GM10248 (cell line): ENCODE data around the gene SH3PXD2A.

Experiments
- CTCF ChIA-PET: fragments of 300-600 bp; sonication (Branson Sonifier 250); formaldehyde crosslinking; extraction: SDS; loops from one replicate; lab custom pipeline; 2021; ENCODE audit warnings: antibody characterized with exemption; lab: Yijun Ruan, JAX
- POLR2A ChIA-PET: fragments of 350-650 bp; sonication (Branson Sonifier 250); formaldehyde crosslinking; extraction: SDS; loops from one replicate; lab custom pipeline; 2020; ENCODE audit warnings: antibody characterized with exemption; lab: Yijun Ruan, JAX
- DNase-seq: peaks from one replicate; pipeline ENCODE4 v3.0.0; 2012; ENCODE audit errors: extremely low spot score
- TF ChIP-seq, protein P1 (sequence below): IDR thresholded peaks from 2 replicates; pipeline ENCODE4 v1.5.1; 2012; ENCODE audit warnings: mild to moderate bottlenecking, low read depth; ENCODE audit errors: extremely low read depth, missing control alignments, control extremely low read depth

SH3PXD2A gene

DNA sequence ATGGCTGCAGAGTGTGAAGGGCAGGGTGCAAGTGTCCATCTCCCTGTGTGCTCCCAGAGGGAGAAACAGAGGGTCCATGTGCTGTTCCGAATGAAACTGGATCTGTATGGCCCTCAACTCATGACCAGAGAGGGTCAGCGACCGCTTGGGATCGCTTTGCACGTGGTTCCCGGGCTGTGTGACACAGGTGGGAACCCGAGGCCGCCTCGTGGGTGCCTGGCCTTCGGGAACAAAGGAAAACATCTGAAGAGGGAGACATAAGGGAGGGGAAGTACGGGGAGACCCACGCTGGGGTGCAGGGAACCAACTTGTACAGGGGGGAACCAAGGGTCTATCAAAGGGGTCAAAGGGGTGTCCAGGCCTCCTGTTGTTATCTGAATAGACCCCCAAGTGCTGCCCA, 57.5 kb downstream of the SH3PXD2A start:
- CTCF ChIA-PET = interaction anchor here (1.1 to 2.2 kb wide), 3 partner anchors 9 to 61 kb away, joined by 3 to 6 read pairs (median 5); no protein-coding TSS in a partner anchor

DNA sequence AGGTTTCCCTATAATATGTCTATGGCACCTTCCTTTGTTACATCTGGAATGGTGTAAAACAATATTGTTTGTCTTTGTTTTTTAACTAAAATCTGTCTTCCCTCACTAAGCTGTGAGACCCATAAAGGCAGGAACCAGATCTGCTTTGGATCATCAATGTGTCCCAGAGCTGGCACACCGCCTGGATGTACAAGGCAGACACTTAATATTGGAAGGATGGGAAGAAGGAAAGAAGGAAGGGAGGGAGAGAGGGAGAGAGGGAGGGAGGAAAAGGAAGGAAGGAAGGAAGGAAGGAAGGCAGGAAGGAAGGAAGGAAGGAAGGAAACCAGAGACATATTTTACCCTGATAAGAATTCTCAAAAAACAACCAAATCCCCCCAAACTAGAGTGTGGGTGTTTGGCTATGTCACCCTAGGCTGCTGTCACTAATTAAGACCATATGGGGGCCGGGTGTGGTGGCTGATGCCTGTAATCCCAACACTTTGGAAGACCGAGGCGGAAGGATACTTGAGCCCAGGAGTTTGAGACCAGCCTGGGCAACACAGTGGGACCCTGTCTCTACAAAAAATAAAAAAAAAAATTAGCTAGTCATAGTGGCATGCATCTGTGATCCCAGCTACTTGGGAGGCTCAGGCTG, 59.6 kb downstream of the SH3PXD2A start:
- ChIA-PET POLR2A (no interaction called here), CTCF (interaction anchor here (1.0 kb wide), 1 partner anchor 27 kb away, joined by 3 read pairs; no protein-coding TSS in a partner anchor)
- no peak for DNase-seq
- TF ChIP-seq, protein P1, sequence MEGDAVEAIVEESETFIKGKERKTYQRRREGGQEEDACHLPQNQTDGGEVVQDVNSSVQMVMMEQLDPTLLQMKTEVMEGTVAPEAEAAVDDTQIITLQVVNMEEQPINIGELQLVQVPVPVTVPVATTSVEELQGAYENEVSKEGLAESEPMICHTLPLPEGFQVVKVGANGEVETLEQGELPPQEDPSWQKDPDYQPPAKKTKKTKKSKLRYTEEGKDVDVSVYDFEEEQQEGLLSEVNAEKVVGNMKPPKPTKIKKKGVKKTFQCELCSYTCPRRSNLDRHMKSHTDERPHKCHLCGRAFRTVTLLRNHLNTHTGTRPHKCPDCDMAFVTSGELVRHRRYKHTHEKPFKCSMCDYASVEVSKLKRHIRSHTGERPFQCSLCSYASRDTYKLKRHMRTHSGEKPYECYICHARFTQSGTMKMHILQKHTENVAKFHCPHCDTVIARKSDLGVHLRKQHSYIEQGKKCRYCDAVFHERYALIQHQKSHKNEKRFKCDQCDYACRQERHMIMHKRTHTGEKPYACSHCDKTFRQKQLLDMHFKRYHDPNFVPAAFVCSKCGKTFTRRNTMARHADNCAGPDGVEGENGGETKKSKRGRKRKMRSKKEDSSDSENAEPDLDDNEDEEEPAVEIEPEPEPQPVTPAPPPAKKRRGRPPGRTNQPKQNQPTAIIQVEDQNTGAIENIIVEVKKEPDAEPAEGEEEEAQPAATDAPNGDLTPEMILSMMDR = no peak

More for the DNA sequence above, 57.5 kb downstream of the SH3PXD2A start:
- POLR2A ChIA-PET = no interaction called here
- no peak for DNase-seq
- TF ChIP-seq, protein P1 = no peak

DNA sequence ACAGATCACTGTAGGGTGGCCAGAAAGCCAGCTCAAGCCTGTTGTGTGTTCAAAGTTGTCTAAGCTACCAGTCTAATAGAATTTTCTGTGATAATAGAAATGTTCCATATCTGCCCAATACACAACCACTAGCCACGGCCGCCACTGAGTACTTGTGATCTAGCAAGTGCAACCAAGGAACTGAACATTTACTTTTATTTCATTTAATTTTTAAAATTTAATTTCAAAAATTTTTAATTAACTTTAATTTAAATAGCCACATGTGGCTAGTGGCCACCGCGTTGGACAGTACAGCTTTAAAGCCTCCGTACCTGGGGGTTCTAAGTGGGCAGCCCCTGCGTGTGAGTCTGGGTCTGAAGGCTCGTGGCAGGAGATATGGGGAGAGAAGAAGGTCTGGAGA, 60.4 kb downstream of the SH3PXD2A start:
- no peak for DNase-seq
- CTCF ChIA-PET = interaction anchor here (1.0 to 1.2 kb wide), 2 partner anchors 26 to 38 kb away, joined by 3 read pairs; no protein-coding TSS in a partner anchor
- TF ChIP-seq, protein P1 = no peak
- POLR2A ChIA-PET = no interaction called here

DNA sequence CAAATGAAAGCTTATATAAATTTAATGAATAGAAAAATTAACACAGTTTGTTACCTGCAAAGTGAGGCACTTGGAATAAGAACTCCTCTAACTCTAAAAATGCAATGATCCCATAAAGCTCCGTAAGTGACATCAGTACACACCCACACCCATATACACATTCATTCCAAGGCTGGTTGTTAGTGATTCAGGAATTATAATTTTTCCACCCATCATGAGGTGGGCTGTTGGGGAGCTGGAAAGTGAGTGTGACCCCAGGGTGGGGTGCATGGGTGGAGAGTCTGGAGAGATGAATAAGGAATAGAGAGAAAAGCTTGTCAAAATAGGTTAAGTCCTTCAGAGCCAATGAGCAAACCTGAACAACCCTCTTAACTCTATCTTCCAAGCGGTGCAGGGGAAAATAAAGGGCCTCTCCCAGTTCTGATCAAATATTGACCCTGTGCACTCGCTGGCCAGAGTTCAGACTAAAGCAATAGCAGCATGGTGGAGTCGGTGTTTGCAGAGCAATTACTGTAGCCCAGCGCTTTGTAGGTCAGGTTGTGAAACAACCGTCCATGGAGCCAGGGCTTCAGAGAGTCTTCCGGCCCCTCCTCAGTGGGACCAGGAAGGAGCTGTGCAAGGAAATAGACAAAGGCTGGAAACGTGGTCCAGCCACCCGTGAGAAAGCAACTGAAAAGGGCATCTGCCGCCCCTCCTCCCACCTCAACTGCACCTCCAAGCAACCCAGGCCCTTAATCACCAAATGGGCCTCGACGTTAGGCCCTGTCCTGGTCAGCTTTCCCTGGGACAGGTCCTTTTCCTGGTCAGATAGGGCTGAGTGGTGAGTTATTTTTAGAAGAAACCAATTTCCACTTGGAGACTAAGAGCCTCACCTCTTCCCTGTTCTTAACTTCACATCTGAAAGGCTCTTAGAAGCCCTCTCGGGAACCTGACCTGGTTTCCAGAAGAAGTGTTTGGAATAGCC, 61.2 kb downstream of the SH3PXD2A start:
- CTCF ChIA-PET = interaction anchor here (1.0 to 2.1 kb wide), 4 partner anchors 13 to 39 kb away, joined by 3 to 5 read pairs (median 3); no protein-coding TSS in a partner anchor
- TF ChIP-seq, protein P1 = no peak
- POLR2A ChIA-PET = no interaction called here
- no peak for DNase-seq

DNA sequence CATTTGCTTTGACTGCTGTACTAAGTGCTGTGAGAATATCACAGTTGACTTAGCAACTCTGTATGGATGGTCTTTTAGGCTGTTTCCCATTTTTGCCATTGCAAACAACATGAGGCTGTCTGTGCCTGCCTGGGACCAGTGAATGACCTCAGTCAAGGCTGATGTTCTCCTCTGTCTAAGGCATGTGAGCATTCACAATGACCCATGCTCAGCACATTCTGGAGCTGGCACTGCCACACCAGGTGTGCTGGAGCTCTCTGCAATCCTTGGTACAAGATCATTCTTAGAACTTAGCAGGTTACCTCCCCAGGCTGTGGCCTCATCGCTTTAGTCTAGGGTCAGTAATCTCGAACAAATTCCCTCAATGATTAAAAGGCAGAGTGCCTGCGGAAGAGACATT, 61.9 kb downstream of the SH3PXD2A start:
- POLR2A ChIA-PET = no interaction called here
- CTCF ChIA-PET = interaction anchor here (1.0 to 2.1 kb wide), 4 partner anchors 12 to 40 kb away, joined by 3 to 5 read pairs (median 3); no protein-coding TSS in a partner anchor
- TF ChIP-seq, protein P1 = no peak
- DNase-seq = no peak

DNA sequence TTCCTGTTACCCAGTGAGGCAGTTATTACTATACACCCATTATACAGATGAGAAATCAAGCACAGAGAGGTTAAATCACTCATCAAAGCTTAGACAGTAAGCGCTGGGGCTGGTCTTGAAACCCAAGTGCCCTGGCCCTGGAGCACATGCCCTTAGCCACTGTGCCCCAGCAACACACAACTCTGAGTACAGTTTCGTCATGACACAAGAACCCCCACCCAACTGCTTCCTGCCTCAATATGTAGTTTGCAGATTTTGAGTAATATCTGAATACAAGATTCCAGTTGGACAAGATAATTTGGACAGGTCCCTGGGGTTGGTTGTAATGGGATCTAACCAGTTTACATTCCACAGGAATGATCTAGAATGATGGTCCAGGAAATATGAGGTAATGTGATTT, 62.8 kb downstream of the SH3PXD2A start:
- ChIA-PET POLR2A (no interaction called here), CTCF (interaction anchor here (0.9 to 2.1 kb wide), 3 partner anchors 9 to 80 kb away, joined by 4 to 6 read pairs (median 5); no protein-coding TSS in a partner anchor)
- TF ChIP-seq, protein P1 = no peak
- no peak for DNase-seq
